Stimulated activated CD4-positive, alpha-beta T cell treated with anti-CD3 and anti-CD28 coated beads, Interleukin-15, amount 100 ng/mL, for 24 hours (primary cell): ENCODE results near the gene STK39.
"Not testable (repeated sequence)": the region's sequence is repeated elsewhere in the genome, so short reads cannot be mapped to it uniquely, and the experiment has no call there.

Experiments
- DNase-seq: peaks from one replicate; pipeline ENCODE4 v3.0.0-alpha.2; 2020

Gene STK39

DNA sequence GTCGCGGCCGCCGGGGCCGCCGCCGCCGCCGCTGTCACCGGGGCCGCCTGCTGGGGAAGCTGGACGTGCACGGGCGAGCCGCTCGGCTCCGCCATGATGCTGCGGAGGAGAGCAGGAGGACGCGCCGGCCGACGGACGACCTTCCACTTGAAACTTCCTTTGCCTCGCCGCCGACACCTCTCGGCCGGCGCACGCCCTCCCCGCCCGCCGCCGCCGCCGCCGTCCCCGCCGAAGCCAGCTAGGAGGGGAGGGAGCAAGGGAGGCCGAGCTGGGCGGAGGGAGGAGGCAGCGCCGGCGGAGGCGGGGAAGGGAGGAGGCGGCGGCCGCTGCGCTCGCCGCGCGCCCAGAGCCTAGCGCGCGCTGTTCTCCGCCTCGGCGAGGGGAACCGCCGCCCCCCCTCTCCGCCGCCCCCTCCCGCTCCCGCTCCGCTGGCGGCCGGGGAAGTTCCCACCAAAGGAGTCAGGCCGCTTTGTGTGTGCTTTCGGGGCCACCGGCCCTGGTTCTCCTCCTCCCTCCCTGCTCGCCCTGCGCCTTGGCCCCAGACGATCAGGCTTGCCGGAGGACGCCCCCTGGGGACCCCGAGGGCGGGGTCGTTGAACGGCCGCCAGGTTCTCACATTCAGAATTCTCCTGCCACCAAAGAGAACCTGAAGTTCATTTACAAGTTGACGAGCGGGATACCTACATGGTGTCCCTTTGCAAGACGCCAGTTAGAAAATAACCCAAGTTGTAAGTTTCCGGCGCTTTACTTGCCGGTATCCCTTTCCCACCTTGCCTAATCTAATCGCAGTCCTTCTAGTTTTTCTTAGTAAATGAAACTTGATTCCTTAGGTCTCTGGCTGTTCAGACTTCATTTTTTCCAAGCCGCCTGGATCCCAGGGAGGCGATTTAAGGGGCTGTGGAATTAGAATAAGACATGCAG lies at the start of gene STK39:
STK39 (minus strand) TSS at position 255 of the 921 bp plus-strand sequence; CDS start at position 95, 160 bp downstream.
- peak; percentile 85 for DNase-seq

DNA sequence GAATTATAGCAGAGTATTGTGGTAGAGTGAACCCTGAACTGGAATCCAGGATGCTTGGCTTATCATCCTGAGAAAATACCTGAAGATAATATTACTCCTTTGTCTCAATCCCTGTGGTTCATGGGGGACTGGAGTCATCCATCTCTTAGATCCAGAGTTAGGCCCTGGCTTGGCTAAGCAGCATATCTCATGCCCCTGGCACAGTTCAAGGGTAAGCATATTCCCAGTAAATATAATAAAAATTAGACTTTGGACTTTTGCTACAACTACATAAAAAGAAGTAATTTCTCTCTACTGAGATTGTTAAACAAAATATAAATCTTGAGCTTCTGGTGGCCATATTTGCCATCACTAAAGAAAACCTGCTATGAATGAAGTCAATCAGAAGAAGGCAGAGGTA lies 47.7 kb upstream of the STK39 start:
- DNase-seq = no peak

DNA sequence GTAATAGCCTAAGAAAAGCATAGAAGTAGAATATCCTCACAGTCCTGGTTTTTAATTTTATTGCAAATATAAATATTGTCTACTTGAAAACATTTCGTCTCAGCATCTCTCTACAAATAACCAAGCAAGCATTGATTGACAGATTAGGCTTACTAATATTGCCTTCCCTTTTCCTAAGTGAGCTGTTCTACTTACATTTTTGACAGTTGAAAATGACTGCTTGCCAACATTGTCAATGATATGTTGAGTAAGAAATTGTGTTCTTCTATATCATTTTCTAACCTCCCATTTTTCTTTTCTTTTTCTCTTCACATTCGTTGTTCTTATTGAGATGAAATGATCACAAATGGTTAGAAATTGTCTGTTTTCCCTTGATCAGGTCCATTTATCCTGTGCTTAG lies 47.0 kb upstream of the STK39 start:
- no peak for DNase-seq

DNA sequence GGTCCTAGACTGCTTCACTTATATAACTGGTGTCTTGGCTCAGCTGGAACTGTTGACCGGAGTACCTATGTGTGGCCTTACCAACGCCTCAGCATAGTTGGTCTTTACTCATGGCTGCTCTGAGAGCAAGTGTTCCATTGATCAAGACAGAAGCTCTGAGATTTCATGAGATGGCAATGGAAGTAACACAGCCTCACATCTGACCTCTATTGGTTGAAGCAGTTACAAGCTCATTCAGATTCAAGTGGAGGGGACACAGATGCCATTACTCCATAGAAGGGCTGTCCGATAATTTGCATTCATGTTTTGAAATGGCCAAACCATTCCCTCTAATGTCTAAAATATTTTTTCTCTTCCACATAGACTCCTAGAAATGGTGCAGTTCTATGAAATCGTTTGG lies 46.4 kb upstream of the STK39 start:
- no peak for DNase-seq

DNA sequence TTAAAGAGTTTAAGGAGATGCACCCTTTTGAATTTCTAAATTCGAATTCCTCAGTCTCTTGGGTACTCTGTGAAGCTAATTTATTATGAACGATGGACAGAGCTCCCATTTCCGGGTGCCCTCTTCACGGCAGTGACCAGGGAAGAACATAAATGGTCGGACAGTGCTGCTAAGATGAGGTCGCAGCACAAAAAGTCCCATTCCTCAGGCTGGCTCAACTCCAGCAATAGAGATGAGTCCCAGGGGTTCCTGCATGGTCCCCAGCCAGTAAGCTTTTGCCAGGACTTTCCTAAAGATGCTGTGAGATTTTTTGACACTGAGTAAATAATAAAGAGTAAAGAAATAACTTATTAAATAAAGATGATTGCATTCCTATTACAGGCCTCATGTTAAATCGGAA lies 43.0 kb upstream of the STK39 start:
- no peak for DNase-seq

DNA sequence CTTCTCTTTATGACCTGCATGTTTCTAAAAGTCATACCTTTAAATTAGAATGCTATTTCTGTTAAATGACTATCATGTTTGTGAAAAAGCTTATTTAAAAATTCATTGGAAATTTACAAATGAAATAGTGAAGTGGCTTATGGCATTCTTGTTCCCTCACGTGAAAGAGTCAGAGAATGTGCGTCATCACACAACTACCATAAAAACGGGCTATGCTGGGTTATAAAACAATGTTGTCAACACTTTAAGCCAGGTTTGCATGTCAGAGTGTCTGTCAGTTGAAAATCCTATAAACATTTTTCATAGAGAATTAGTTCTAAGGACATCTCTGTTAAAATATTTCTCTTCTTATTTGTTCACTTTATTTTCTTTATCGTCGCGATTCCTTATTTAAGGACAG lies 42.5 kb upstream of the STK39 start:
- DNase-seq = no peak

DNA sequence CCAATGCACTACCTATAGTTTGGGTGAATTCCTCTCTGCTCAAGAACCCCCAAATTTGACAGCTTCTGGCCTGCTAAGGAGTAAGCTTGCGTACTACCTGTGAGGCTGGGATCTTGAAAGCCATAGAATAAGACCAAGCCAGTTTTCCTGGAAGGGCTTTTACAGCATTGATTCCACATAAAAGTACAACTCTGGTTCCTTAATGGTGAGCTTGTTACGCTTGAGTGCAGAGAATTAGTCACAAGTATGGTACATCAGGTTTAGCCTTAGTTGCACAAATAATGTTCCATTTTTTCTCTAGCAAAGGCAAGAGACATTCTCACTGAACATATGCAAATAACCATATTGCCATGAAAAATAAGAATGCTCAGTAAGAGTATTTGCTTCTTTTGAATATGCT lies 39.1 kb upstream of the STK39 start:
- DNase-seq = no peak

DNA sequence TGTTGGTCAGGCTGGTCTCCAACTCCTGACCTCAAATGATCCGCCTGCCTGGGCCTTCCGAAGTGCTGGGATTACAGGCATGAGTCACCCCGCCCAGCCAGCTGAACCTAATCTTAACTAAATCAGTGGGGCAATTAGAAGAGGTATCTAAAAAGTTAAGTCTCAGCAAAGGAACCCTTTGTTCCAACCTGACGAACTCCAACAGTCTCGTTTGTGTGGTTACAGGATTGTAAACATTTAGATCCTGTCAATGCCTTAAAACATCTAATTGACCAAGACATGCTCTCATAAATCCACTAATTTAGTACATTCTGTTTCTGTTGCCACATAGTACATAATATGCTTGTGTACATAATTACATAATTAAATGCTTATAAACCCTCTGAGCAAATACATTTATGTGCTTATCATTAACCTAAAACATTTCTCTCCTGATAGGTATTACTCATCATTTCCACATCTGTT lies 31.1 kb upstream of the STK39 start:
- DNase-seq = no peak

DNA sequence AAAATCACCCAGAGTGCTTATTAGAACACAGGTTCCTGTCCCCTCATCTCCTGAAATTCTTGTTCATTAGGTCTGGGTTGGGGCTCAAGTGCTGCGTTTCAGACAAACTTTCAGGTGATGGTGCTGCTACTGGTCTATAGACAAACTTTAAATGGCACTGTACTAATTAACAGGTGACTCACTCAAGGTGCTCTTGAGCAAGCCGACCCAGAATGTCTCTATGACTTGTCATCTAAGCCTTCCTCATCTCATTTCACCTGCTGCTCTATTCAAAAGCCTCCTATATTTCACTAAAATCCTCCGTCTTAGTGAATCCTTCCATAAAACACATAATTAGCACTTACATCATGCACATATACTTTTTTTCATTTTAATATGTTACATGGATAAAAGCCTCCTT lies 29.9 kb upstream of the STK39 start:
- no peak for DNase-seq

DNA sequence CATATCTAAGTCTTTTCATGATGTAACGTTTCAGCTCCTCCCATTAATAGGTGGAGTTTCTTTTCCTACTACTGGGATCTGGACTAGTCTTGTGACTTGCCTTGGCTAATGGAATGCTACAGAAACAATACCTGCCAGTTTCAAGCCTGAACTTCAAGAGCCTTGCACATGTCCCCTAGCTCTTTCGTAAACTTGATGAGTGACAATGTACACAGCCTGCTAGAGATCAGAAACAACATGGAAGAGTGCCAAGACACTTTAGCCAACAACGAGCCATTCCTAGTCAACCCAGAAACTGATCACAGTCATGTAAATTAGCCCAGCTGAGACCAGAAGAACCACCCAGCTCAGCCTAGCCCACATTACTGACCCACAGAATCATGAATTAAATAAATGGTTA lies 24.8 kb upstream of the STK39 start:
- DNase-seq = no peak

DNA sequence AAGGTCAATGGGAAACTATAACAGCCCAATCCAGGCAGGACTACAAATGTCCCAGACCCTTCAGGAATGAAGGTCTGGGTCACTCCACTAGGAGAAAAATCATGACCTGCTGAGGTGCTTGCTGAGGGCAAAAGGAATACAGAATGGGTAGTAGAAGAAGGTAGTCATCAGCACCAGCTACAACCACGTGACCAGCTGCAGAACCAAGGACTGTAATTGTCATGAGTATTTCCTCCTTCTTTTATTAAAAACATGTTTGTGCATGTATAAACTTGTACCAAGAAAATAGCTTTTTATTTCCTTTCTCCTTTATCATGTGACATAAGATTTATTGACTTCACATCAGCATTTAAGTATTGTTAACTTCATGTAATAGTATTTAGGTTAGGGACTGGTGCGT lies 15.5 kb upstream of the STK39 start:
- DNase-seq = not testable (repeated sequence)

DNA sequence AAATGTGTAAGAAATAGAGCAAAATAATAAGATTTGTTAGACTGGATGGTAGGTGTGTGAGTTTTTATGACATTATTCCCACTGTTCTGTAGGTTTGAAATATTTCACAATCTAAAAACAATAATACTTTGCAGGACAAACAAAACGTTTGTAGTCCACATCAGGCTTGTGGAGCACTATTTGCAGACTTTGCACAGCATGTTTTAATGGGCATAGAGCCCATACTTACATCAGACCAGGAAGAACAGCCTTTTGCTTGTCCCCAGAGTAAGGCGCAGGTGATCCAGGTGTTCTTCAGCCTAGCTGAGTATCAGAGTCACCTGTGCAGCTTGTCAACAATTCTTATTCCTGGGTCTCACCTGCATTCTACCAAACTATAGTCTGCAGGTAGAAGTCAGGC lies 9.1 kb upstream of the STK39 start:
- no peak for DNase-seq

DNA sequence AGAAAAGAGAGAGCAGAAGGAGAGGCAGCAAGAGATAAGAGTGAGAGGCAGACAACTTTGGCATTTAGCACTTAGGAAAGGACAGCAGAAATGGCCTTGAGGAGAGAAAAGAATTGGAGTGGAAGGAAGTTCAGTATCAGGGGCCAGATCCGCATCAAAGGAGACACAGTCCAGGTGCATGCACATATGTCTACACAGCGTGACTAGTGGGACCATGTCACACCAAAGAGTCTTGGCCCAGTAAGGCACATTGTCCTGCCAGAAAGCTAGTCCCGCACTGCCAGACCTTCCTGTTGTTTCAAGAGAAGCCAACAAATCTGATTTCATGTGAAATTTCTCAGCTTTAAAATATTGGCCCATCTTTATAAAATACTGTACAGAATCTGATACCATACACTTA lies 8.5 kb upstream of the STK39 start:
- no peak for DNase-seq

DNA sequence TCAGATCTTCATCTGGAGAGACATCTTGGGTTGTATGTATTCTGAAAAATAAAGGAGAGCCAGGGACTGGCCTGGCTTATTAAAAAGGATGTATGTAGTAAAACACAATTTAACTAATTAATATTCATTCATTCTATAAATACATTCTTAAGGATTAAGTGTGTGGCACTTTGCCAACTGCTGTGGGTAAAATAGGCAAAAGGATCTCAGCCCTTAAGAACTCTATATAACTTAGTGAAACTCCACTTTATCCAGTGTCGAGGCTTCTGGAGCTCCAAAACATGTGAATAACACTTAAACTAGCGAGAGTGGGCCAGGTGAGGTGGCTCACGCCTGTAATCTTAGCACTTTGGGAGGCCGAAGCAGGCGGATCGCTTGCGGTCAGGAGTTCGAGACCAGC lies 7.7 kb upstream of the STK39 start:
- DNase-seq = no peak

DNA sequence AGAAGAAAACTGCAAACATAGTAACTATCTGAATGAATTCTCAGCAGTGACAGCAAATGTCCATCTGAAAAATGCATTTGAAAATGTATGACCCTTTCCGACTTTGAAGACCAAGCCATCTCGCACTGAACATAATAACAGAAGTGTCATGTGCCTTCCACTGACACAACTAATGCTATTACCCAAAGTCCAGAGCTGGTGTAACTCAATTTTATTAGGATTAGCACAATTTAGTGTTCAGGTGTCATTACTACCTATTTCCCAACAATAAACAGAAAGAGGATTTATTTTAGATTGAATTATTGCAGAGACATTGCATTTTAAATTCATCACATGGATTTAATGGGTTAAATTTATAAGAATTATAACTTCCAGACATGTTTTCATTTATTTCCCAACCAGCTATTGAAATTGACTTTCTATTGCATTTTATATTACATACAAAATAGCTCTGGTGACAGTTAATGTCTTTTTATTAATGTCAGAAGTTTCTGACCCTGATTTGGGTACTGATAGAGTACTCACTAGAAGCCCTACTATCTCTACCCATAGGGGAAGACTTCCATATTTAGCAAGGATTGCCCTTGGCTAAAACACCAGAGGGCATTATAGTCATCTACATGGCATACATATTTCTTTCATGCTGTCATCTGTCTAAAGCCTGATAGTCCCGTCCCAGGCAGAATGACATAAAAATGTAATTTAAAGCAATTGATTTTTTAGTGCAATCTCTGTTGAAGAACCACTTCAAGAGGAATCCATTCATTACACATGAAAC lies 7.0 kb upstream of the STK39 start:
- no peak for DNase-seq

DNA sequence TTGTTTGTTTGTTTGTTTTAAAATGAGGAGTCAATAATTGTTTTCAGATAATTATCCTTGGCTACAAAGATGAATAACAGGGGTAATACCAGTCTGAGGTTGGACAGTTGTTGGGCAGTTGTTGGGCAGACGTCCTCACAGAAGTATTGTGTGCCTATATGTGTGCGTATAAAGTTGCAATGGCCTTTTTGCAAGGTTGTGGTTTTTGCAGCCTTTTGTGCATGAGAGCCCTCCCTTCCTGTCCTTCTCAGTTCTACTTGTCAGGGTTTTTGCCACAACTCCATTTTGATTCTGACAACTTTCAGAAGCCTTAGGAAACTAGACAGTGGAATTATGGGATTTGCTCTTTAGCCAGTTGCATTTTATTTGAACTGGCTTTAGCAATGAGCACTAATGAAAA lies 6.0 kb upstream of the STK39 start:
- no peak for DNase-seq

DNA sequence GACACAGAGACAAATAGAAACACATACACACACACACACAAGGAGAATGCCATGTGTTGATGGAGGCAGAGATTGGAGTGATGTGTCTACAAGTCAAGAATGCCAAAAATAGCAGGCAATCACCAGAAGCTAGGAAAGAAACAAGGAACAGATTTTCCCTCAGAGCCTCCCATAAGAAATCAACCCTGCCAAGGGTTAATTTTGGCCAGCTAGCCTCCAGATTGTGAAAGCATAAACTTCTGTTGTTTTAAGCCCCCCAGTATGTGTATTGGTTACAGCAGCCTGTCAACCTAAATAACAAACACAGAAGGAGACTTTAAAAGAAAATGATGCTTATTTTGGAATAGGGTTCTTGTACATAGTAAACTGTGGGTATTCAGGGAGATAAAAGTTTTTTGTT lies 5.6 kb upstream of the STK39 start:
- no peak for DNase-seq

DNA sequence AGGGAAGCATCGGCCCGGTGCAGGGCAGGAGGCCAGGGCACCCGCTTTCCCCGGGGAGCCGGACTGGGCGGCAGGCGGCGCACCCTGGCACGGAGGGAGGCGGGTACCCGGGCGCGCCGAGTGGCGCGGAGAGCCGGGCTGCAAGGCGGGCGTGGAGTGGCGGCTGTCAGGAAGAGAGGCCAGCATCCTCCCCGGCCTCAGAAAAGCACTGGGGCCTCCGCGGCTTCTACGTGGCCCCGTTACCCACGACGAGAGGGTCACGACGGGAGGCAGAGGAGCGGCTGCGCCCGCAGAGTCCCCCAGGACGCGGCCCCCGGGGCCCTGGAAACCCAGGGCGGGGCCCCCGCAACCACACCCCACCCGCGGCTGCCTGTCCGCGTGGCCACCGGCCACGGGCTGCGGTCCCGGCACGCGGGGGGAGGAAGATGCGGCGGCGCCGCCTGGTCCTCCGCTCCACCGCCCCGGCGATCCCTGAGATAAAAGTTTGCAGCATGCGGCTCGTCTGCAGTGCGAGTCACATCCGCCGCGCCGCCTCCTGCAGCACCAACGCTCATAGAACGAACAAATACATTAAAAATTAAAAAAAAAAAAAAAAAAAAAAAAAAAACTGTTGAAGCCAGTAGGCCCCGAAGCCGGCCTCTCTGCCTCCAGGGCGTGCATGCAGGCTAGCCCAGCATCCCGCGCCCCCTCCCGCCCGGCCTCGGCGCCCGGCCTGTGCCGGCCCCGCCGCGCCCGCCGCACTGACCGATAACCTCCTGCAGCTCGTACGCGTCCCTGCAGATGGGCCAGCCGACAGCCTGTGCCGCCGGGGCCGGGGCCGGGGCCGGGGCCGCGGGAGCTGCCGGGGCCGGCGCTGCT lies 683 bp downstream of the STK39 start:
- DNase-seq = peak; percentile 81

DNA sequence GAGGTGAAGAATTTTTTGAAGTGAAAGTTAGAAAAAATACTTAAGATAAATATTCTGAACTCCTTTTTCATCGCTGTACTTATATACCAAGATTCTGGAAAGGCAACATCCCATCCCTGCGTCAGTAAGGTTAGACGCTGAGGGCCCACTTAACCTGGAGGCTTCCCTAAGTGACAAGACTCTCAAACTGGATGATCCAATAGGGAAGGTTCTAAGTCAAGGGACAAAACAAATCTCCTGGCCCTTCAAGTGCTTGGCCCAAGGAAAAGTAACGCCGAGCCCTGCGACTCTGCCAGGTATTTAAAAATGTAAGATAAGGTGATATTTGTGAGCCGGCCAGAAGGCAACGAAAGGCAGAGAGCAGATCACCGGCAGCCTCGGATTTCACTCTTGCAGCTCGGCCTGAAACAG lies 1.3 kb downstream of the STK39 start:
- no peak for DNase-seq

DNA sequence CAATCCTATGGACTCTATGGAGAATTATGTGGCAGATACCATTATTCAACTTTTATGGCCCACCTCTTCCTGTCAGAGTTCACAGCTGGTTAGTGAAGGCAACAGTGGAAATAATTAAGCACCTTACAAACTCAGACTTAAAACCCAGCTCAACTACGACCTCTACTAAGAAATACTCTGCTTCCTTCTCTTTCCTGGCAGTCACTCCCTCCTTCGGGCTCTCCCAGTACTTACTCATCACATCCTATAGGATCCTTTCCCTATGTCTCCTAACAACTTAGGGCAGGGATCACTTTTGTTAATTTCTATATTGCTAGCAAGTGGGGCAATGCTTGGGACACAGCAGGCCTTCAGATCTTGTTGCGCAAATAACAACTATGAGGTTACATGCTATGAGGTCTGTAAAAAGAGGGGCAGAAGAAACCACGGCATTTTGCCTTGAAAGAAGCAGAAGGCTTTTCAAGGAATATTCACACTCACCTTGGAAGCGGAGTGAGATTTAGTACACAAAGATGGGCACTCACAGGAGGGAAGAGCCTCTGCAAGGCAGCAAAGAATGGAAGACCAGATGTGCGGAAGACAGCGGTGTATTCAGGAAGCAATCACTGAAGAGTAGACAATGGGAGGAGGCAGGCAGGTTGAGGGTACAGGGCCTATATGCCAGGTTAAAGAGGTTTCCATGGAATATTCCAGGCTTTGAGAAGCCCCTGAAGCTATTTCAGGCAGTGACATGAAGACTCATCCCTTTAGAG lies 2.1 kb downstream of the STK39 start:
- no peak for DNase-seq

DNA sequence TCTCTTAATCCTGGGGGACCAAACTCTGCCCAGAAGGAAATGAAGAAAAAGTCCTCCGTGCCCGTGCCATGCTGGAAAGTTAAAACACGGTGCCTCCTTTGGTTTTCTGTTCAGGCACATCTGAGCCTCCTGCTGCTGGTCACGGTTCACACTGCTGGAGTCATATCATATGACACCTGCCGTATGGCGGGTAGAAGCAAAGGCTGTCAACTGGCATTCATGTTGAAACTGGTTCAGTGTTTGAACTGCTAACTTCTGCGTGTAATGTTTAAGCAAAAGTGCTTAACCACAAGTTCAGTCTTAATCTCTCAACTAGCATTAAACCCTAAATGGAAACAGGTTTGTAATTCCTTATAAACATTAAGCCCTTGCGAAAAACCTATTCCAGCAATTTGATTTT lies 3.1 kb downstream of the STK39 start:
- peak; percentile 69 for DNase-seq

DNA sequence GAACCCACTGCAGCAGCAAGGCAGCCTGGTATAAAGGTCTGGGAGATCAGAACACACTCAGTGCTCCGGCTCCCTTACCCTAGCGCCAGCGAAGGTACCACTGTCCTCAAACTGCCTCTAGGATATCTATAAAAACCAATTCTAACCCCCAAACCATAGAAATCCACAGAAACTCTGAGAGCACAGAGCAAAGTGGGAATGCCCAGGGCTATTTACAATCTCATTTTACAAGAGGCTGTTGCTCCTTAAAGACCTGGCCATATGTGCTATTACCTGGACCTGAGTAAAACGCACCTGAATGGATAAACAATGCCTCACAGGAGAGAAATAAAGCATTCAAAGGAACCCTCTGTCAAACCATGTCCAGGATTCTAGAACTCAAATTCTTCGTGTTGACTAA lies 4.3 kb downstream of the STK39 start:
- DNase-seq = no peak
